Parathyroid adenoma (tissue), 2 donors: ENCODE data around the gene AIF1L.

Source experiments
- H2AFZ ChIP-seq: fragments of 300-600 bp; sonication (generic); one replicate; pipeline ENCODE4 v1.7.0; 2017; ENCODE audit warnings: antibody characterized with exemption, mild to moderate bottlenecking
- H3K27ac ChIP-seq: fragments of 300-600 bp; sonication (generic); one replicate; pipeline ENCODE4 v1.7.0; 2017
- H3K27me3 ChIP-seq: fragments of 300-600 bp; sonication (generic); one replicate; pipeline ENCODE4 v1.7.0; 2017; ENCODE audit warnings: low read length; ENCODE audit not compliant: control insufficient read depth, insufficient read depth
- H3K36me3 ChIP-seq: fragments of 300-600 bp; sonication (generic); one replicate; pipeline ENCODE4 v1.7.0; 2017; ENCODE audit warnings: low read length; ENCODE audit not compliant: control insufficient read depth, insufficient read depth
- H3K4me1 ChIP-seq: fragments of 300-600 bp; sonication (generic); one replicate; pipeline ENCODE4 v1.7.0; 2017; ENCODE audit warnings: control low read depth
- H3K4me2 ChIP-seq: fragments of 300-600 bp; sonication (generic); one replicate; pipeline ENCODE4 v1.7.0; 2017; ENCODE audit warnings: low read length
- H3K4me3 ChIP-seq: fragments of 300-600 bp; sonication (generic); one replicate; pipeline ENCODE4 v1.7.0; 2017; ENCODE audit warnings: low read depth, low read length
- H3K79me2 ChIP-seq: fragments of 300-600 bp; sonication (generic); one replicate; pipeline ENCODE4 v1.7.0; 2017; ENCODE audit warnings: control low read depth
- H3K9ac ChIP-seq: fragments of 300-600 bp; sonication (generic); one replicate; pipeline ENCODE4 v1.7.0; 2017; ENCODE audit warnings: mild to moderate bottlenecking
- H3K9me3 ChIP-seq: fragments of 300-600 bp; sonication (generic); one replicate; pipeline ENCODE4 v1.7.0; 2017; ENCODE audit warnings: low read length; ENCODE audit not compliant: control insufficient read depth
- TF ChIP-seq, protein P1 (sequence below): fragments of 300-600 bp; sonication (generic); IDR thresholded peaks from one replicate; pipeline ENCODE4 v1.7.0; 2017; ENCODE audit warnings: antibody characterized with exemption, mild to moderate bottlenecking
- donor health status: primary hyperparathyroidism.

Gene AIF1L

DNA sequence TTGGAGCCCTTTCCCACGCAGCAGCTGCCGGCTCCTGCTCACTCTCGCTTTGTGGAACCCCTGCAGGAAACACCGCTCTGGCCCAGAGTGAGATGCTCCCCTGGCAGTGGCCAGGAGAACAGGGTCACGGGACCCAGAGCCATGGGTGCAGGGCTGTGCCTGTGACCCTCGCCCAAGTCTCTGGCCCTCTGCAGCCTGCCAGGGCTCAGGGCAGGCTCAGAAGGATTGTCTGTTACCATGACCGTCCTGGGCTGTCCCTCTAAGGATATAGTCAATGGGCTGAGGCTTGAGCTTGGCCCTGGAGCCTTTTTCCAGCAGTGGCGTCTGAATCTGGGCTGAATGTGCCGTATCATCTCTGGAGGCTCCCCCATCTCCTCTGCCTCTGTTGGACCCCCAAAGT, 28.7 kb upstream of the AIF1L start:
- Histone ChIP-seq H3K4me1 (no peaks in the 10 kb centered on the region), H3K27ac (no peak overlapping the region), H3K27me3 (no peaks in the 10 kb centered on the region), H3K9me3 (no peaks in the 10 kb centered on the region), H2AFZ (no peak overlapping the region), H3K36me3 (no peaks in the 10 kb centered on the region), H3K79me2 (no peaks in the 10 kb centered on the region), H3K4me3 (no peak overlapping the region), H3K9ac (no peak overlapping the region), H3K4me2 (no peak overlapping the region)
- TF ChIP-seq, protein P1, sequence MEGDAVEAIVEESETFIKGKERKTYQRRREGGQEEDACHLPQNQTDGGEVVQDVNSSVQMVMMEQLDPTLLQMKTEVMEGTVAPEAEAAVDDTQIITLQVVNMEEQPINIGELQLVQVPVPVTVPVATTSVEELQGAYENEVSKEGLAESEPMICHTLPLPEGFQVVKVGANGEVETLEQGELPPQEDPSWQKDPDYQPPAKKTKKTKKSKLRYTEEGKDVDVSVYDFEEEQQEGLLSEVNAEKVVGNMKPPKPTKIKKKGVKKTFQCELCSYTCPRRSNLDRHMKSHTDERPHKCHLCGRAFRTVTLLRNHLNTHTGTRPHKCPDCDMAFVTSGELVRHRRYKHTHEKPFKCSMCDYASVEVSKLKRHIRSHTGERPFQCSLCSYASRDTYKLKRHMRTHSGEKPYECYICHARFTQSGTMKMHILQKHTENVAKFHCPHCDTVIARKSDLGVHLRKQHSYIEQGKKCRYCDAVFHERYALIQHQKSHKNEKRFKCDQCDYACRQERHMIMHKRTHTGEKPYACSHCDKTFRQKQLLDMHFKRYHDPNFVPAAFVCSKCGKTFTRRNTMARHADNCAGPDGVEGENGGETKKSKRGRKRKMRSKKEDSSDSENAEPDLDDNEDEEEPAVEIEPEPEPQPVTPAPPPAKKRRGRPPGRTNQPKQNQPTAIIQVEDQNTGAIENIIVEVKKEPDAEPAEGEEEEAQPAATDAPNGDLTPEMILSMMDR, result no peak

GRCh38 chr9:131068076-131068816, 28.1 kb upstream of the AIF1L start:
- no peak overlapping the region for H3K9ac ChIP-seq
- no peaks in the 10 kb centered on the region for H3K36me3 ChIP-seq
- TF ChIP-seq, protein P1, result no peak
- no peaks in the 10 kb centered on the region for H3K9me3 ChIP-seq
- no peak overlapping the region for H2AFZ ChIP-seq
- no peaks in the 10 kb centered on the region for H3K27me3 ChIP-seq
- H3K4me2 ChIP-seq, result no peak overlapping the region
- no peak overlapping the region for H3K4me3 ChIP-seq
- H3K4me1 ChIP-seq, result no peaks in the 10 kb centered on the region
- H3K79me2 ChIP-seq, result no peaks in the 10 kb centered on the region
- H3K27ac ChIP-seq, result no peak overlapping the region

DNA sequence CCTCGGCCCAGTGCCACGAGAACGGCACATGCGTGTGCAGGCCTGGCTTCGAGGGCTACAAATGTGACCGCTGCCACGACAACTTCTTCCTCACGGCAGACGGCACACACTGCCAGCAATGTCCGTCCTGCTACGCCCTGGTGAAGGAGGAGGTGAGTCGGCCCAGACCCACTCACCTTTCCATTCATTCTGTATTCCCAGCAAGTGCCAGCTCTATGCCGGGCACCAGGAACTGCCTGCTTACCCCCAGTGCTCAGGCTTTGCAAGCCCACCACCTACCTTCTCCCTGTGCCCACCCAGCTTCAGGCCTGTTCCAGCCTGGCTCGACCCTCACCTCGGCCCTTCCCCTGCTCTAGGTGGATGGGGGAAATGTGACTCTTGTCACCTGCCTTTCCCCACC, 26.6 kb upstream of the AIF1L start:
- no peak overlapping the region for H3K4me2 ChIP-seq
- H3K4me1 ChIP-seq, result no peaks in the 10 kb centered on the region
- TF ChIP-seq, protein P1, result no peak
- no peaks in the 10 kb centered on the region for H3K36me3 ChIP-seq
- no peak overlapping the region for H3K27ac ChIP-seq
- H3K79me2 ChIP-seq, result no peaks in the 10 kb centered on the region
- no peaks in the 10 kb centered on the region for H3K9me3 ChIP-seq
- H3K4me3 ChIP-seq, result no peak overlapping the region
- H3K9ac ChIP-seq, result no peak overlapping the region
- H3K27me3 ChIP-seq, result no peaks in the 10 kb centered on the region
- H2AFZ ChIP-seq, result no peak overlapping the region

GRCh38 chr9:131072107-131072870, 24.0 kb upstream of the AIF1L start:
- no peak overlapping the region for H3K4me3 ChIP-seq
- H3K4me1 ChIP-seq, result no peaks in the 10 kb centered on the region
- no peaks in the 10 kb centered on the region for H3K79me2 ChIP-seq
- no peaks in the 10 kb centered on the region for H3K9me3 ChIP-seq
- no peaks in the 10 kb centered on the region for H3K27me3 ChIP-seq
- no peak overlapping the region for H3K9ac ChIP-seq
- H2AFZ ChIP-seq, result no peak overlapping the region
- no peaks in the 10 kb centered on the region for H3K36me3 ChIP-seq
- H3K27ac ChIP-seq, result no peak overlapping the region
- H3K4me2 ChIP-seq, result no peak overlapping the region
- TF ChIP-seq, protein P1, result no peak
